GOT3 (cell line): ENCODE results near the gene TMEM47.

Experiments
- DNase-seq: peaks from one replicate; lab custom pipeline; 2025; ENCODE audit warnings: mixed read lengths; lab: John Stamatoyannopoulos, UW

The TMEM47 gene

DNA sequence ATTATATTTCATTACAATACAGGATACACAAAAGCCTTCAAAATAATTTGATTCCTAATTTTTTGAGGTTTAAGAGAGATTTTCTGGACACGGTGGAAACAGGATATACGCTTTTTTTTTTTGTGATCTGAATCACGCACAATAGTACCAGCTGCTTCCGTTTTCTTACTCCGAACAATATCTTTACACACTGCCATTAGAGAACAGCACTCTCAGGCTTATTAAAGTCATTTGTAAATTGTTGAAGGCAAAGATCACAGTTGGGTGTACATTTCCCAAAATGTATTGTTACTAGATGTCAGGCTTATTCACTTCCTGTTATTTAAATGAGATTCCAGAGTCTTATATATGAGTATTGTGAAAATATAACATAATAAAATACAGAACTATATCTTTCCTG is 71.5 kb downstream of the TMEM47 start:
- no peak for DNase-seq

DNA sequence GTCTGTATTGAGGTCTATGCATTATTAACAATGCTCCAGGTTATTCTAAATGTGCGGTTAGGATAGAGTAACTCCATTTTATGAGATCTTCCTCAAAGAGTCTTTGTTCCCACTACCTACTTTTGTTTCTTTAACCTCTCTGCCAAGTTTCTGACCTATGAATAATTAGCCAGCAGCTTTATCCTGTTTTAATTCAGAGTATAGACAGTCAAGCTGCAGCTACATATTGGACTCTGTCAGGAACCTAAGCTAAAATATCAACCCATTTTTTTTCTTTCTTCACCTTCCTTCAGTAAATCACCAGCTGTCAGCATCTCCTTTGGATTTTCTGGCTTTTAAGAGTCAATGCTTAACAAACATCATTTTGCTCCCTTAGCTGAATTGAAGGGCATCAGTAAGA is 72.3 kb downstream of the TMEM47 start:
- DNase-seq = no peak

GRCh38 chrX:34580069-34580468 is 77.0 kb downstream of the TMEM47 start:
- DNase-seq = no peak

DNA sequence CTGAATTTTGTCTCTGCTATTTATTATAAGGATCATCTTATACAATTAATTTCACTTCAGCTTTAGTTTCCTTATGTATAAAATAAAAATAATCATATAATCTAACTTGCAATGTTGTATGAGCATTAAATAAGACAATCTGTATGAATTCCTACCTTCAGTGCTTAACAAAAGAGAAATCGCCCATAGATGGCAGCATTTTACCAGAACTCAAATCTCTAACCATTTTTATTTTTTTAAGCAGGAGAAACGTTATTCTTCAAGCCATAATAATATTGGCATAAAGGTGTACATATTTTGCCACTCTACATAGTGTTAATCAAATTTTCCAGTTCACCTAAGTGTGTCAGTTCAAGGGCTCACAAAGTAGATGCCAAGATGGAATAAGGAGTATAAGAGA is 78.8 kb downstream of the TMEM47 start:
- no peak for DNase-seq
